H7 (cell line): ENCODE measurements around the gene TCF19. TPM values are rescaled to one million over a fixed set of nuclear protein-coding genes. Genes with fewer than 3 reads are reported as not detected.
"Not testable (repeated sequence)": the region's sequence is repeated elsewhere in the genome, so short reads cannot be mapped to it uniquely, and the experiment has no call there.

Experiments
- DNase-seq: peaks from one replicate; pipeline ENCODE4 v3.0.0; 2012
- H3K27me3 ChIP-seq: 2 replicates; pipeline ENCODE4 v1.6.0; 2011; ENCODE audit warnings: mild to moderate bottlenecking, low read length; ENCODE audit not compliant: control insufficient read depth, insufficient read depth
- H3K36me3 ChIP-seq: replicated peaks from 2 replicates; pipeline ENCODE4 v1.5.1; 2011; ENCODE audit warnings: low read length; ENCODE audit not compliant: control insufficient read depth, insufficient read depth
- H3K4me3 ChIP-seq: 2 replicates; pipeline ENCODE4 v1.5.1; 2011; ENCODE audit warnings: low read depth, mild to moderate bottlenecking, control low read depth, low read length, moderate library complexity; ENCODE audit not compliant: insufficient read depth
- total RNA-seq: library from RNA; depleted of rRNA; stranded (reverse); fragments of >200 nt; shearing (Covaris generic); gene quantifications from 2 replicates; pipeline ENCODE4 v1.2.3, GENCODE V29; 2014

Gene TCF19
- total RNA-seq, 1 experiment from 2014 or later, result 26.8 TPM

DNA sequence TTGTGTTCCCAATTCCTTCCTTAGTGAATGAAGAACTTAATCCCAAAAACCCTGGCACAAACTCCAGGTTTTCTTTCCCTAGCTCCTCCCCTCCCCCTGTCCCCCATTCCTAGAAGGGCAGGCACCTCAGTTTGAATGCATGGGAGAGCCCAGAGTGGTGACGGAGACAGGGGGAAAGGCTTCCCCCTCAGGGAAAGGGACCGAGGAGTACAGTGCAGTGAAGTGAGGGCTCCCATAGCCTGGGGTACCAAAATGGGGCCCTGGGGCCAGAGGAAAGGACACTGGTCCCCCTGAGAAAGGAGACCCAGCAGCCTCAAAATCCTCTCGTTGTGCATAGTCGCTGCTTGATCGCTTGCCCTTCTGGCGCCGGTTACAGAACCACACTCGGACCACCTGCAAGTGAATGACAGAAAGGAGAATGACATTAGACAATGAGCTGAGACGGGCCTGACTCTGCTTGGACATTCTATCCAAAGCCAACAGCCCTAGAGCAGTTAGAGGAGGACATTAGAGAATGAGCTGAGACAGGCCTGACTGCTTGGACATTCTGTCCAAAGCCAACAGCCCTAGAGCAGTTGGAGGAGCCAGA lies 6.2 kb downstream of the TCF19 start:
- H3K27me3 ChIP-seq, DNase-seq, H3K4me3 ChIP-seq: not testable (repeated sequence)
- peaks cover 40% of the 10 kb centered on the region for H3K36me3 ChIP-seq

DNA sequence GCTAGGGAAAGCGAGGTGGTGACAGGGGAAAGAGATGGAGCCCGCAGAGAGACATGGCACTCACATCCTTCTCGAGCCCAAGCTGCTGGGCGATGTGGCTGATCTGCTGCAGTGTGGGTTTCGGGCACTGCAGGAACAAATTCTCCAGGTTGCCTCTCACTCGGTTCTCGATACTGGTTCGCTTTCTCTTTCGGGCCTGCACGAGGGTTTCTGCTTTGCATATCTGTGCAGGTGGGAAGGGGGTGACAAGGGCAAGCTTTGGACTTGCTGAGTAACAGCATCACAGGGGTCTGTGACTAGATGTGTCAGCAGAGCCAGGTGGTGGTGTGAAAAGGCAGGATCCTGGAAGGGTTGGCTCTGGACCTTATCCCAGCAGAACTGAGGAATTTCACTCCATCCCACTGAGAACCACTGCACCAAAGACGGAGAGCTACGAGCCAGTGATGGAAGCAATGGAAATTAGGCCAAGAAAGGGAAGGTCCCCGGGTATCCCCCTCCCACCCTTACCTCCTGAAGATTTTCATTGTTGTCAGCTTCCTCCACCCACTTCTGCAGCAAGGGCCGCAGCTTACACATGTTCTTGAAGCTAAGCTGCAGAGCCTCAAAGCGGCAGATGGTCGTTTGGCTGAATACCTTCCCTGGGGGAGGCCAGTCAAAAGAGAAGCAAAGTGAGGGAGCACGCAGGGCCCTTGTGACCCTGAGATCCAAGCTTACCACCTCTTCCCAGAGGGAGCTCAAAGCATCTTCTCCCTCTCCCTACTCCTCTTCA lies 6.9 kb downstream of the TCF19 start:
- H3K36me3 ChIP-seq, result peaks cover 40% of the 10 kb centered on the region
- DNase-seq, H3K4me3 ChIP-seq, H3K27me3 ChIP-seq: not testable (repeated sequence)

GRCh38 chr6:31165986-31166385 lies 7.6 kb downstream of the TCF19 start:
- peaks cover 40% of the 10 kb centered on the region for H3K36me3 ChIP-seq

DNA sequence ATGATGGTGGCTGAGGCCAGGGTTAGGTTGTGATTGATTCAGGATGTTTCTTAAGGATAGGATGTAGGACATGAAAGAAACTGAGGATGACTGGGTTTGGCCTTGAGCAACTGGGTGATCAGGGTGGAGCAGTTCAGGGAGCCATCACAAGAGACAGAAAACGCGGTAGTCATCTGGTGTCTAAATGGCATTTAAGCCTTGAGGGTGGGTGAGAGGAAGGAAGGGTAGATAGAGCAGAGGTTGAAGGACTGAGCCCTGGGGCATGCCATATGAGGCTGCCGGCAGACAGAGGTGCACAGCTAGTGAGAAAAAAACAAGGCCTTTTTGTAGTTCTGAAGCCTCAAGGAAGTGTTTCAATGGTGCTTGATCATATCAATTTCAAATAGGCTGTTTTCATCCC lies 10.2 kb downstream of the TCF19 start:
- no peaks in the 10 kb centered on the region for H3K27me3 ChIP-seq
- DNase-seq, result peak; percentile 19
- peak overlapping the region; percentile 93 for H3K4me3 ChIP-seq
- H3K36me3 ChIP-seq, result peaks cover 34% of the 10 kb centered on the region

More at GRCh38 chr6:31165986-31166385, 7.6 kb downstream of the TCF19 start:
- Histone ChIP-seq H3K27me3 (no peaks in the 10 kb centered on the region), H3K4me3 (no peak overlapping the region)
- DNase-seq, result no peak

GRCh38 chr6:31169123-31169857 lies 10.9 kb downstream of the TCF19 start:
- Histone ChIP-seq H3K4me3 (peak overlapping the region; percentile 93), H3K36me3 (peaks cover 29% of the 10 kb centered on the region)
- DNase-seq, result peak; percentile 36

DNA sequence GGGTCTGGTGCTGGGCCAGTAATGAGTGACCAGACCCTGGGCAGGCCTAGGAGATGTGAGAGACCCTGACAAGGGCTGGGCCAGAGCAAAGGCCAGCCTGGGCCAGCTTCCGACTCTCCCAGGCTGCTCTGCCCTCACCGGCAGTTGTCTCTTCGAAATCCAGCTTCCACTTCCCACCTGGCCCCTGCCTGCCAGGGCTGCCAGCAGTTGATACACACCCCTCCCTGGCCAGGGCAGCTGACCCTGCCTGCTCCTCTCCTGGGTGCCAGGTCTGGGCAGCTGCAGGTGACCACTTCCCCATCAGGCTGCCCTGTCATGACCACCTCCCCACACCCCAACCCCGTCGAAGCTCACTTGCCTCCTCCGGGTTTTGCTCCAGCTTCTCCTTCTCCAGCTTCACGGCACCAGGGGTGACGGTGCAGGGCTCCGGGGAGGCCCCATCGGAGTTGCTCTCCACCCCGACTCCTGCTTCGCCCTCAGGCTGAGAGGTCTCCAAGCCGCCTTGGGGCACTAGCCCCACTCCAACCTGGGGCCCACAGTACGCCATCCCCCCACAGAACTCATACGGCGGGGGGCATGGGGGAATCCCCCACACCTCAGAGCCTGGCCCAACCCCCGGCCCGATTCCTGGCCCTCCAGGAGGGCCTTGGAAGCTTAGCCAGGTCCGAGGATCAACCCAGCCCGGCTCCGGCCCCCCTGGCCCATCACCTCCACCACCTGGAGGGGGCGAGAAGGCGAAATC lies 11.6 kb downstream of the TCF19 start:
- Histone ChIP-seq H3K36me3 (peaks cover 25% of the 10 kb centered on the region), H3K4me3 (peak overlapping the region; percentile 93)
- not testable (repeated sequence) for H3K27me3 ChIP-seq, DNase-seq

More at GRCh38 chr6:31169123-31169857, 10.9 kb downstream of the TCF19 start:
- H3K27me3 ChIP-seq, result no peaks in the 10 kb centered on the region

DNA sequence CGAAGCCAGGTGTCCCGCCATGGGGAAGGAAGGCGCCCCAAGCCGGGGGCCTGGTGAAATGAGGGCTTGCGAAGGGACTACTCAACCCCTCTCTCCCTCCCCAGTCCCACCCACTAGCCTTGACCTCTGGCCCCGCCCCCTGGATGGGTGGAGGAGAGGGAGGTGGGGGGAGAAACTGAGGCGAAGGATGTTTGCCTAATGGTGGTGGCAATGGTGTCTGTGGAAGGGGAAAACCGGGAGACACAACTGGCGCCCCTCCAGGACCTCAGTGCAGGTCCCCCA lies 12.2 kb downstream of the TCF19 start, which contains the start of gene POU5F1:
Gene POU5F1 (minus strand): TSS at position 83 of the 282 bp plus-strand sequence. CDS start 62 bp downstream, at position 21.
- H3K27me3 ChIP-seq, result no peaks in the 10 kb centered on the region
- H3K4me3 ChIP-seq, result peak within 1 kb of the TSS; percentile 93
- DNase-seq, result peak; percentile 87
- H3K36me3 ChIP-seq, result peaks cover 21% of the 10 kb centered on the region

DNA sequence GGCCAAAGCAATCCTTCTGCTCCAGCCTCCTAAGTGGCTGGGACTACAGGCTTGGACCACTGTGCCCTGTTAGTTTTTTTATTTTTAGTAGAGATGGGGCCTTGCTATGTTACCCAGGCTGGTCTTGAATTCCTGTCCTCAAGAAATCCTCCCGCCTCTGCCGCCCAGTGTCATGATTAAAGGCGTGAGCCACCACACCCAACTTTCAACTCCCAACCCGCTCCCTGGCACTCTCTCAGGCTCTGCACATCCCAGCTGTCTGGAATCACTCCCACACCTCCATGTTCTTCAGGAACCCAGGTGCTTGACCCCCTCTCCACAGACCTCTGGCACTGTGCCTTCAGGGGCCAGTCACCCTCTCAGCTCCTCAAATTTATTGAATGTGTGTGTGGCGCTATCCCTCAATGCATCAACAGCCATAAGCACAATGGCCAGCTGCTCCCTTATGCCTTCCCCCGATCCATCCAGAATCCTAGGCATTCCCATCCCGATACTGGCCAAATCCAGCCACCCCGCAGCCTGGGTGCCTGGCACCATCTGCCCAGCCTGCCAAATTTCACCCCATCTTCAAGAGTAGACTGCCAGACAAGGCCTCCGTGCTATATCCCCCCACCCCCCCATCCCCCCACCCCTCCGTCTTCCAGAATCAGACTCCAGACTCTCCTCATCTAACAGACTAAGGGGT lies 12.7 kb downstream of the TCF19 start:
- Histone ChIP-seq H3K27me3 (no peaks in the 10 kb centered on the region), H3K4me3 (peak overlapping the region; percentile 93), H3K36me3 (peaks cover 16% of the 10 kb centered on the region)
- DNase-seq, result peak; percentile 56

DNA sequence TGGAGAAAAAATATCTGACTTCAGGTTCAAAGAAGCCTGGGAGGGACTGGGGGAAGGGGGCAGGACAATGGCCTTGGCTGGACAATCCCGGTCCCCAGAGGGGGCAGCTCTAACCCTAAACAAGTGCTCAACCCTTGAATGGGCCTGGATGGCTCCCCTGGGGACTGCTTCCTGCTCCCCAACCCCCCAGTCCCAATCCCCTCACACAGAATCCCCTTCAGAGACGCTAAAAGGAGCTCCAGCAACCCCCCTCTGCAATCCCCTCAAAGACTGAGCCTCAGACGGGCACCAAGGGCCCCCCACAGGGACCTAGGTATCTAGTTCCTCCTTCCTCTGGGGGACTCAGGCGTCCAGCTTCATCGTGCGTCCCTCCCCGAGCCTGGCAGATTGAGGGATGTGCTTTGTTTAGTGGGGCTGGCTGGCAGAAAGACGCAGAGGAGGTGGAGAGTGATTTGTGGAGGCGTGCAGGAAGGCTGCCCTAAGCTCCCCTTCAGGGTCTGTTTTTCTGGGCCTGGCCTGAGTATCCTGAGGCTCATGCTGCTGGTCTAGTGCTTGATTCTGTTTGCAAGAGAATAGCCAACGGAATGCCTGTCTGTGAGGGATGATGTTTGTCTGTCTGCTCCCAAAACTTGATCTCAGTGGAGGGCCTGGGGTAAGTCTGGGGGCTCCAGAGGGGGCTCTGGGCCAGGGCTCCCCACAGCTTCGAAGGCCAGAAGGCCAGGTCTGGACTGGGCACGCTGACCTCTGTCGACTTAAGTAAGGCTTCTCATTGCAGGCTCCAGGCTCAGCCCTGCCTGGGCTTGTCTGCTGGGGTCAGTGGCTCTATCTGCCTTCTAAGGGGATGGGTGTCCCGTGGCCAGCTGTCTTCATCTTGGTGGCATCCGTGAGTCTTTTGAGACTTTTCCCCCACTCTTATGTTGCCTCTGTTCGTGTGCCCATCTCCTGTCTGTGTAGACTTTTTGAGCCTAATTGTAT lies 13.8 kb downstream of the TCF19 start:
- Histone ChIP-seq H3K36me3 (peaks cover 11% of the 10 kb centered on the region), H3K4me3 (peak overlapping the region; percentile 43), H3K27me3 (no peaks in the 10 kb centered on the region)
- peak; percentile 88 for DNase-seq

DNA sequence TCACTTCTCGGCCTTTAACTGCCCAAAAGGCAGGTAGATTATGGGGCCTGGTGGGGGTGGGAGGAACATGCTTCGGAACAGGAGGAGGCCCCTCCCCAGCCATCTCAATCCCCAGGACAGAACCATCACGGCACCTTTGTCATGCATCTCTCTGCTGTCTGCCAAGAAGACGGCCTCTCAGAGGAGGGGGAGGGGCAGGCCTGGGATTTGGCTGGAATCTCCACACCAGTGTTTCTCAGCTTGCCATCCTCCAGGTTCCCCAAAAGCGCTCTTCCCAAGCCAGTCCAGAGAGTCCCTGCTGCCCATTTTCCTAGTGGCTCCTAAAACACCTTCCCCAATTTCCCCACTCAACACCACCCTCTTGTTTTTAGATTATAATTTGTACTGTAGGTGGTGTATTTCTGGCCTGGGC lies 14.6 kb downstream of the TCF19 start:
- H3K4me3 ChIP-seq, result peak overlapping the region; percentile 43
- DNase-seq, result peak; percentile 90
- peaks cover 10% of the 10 kb centered on the region for H3K36me3 ChIP-seq
- no peaks in the 10 kb centered on the region for H3K27me3 ChIP-seq

- H3K36me3 ChIP-seq, result peaks cover 9% of the 10 kb centered on the region
- H3K4me3 ChIP-seq, result no peak overlapping the region
- H3K27me3 ChIP-seq, result no peaks in the 10 kb centered on the region
- DNase-seq, result no peak
These were observed 15.0 kb downstream of the TCF19 start for GRCh38 chr6:31173406-31173805.

- peaks cover 2% of the 10 kb centered on the region for H3K36me3 ChIP-seq
- DNase-seq, result no peak
- H3K4me3 ChIP-seq, result no peak overlapping the region
- no peaks in the 10 kb centered on the region for H3K27me3 ChIP-seq
These were observed 16.0 kb downstream of the TCF19 start for GRCh38 chr6:31174378-31174777.

- no peak for DNase-seq
- no peak overlapping the region for H3K4me3 ChIP-seq
- H3K27me3 ChIP-seq, result no peaks in the 10 kb centered on the region
- H3K36me3 ChIP-seq, result no peaks in the 10 kb centered on the region
These were observed 17.6 kb downstream of the TCF19 start for GRCh38 chr6:31175971-31176370.
